AML-193 (cell line): ENCODE results near the gene SLC25A25.
"Not testable (repeated sequence)": the region's sequence is repeated elsewhere in the genome, so short reads cannot be mapped to it uniquely, and the experiment has no call there.

Source experiments
- DNase-seq, 2 experiments: peaks; one replicate each; lab custom pipeline; 2025; lab: John Stamatoyannopoulos, UW

The SLC25A25 gene

DNA sequence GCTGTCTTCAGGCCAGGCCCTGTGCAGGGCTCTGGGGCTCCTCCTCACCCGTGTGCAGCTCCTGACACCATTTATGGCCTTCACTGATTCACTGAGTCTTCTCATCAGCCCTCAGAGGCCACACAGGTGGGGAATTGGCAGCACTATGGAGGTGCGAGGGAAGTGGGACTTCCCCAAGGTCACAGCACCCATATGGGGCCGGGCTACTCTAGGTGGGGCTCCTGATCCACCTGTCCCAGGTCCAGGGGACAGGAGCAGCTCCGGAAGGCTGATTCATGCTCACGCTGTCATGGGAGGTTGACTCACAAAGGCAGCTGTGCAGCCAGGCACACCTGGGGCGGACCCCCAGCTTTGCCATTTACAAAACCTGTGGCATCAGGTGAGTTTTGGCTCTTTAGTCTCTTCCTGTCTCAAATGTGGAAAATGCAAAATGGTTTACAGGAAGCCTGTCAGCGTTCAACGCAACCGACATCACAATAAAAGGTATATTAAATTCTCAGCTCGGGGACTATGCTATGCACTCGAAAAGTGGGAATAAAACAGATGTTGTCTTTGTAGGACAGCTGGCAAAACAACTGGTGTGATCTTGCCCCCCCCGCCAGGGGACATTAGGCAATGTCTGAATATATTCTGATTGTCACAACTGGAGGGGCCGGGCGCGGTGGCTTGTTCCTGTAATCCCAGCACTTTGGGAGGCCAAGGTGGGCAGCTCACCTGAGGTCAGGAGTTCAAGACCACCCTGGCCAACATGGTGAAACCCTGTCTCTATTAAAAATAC is 15.9 kb upstream of the SLC25A25 start:
- no peak for DNase-seq

- DNase-seq = peak; percentile 92 to 94
These were observed 14.5 kb upstream of the SLC25A25 start for GRCh38 chr9:128053560-128053959.

GRCh38 chr9:128054087-128054486 is 13.9 kb upstream of the SLC25A25 start:
- DNase-seq = no peak

- no peak for DNase-seq
These were observed 12.5 kb upstream of the SLC25A25 start for GRCh38 chr9:128055344-128056040.

DNA sequence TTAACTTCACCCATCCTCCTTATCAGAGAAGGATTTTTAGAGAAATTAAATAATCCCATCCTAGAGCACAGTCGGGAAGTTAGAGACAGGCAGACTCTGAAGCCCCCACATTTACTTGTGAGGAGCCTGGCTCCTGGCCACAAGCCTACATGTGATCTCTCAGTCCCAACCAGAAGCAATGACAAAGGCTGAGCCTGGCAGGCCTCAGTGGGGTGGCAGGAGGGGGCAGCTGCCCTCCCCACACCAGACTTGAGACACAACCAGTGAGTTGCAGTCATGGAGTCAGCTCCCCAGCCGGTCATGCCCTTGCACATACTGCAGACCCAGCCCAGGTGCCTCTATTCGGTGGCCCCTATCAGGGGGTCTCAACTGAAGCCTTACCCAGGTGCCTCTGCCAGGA is 11.9 kb upstream of the SLC25A25 start:
- DNase-seq = no peak

DNA sequence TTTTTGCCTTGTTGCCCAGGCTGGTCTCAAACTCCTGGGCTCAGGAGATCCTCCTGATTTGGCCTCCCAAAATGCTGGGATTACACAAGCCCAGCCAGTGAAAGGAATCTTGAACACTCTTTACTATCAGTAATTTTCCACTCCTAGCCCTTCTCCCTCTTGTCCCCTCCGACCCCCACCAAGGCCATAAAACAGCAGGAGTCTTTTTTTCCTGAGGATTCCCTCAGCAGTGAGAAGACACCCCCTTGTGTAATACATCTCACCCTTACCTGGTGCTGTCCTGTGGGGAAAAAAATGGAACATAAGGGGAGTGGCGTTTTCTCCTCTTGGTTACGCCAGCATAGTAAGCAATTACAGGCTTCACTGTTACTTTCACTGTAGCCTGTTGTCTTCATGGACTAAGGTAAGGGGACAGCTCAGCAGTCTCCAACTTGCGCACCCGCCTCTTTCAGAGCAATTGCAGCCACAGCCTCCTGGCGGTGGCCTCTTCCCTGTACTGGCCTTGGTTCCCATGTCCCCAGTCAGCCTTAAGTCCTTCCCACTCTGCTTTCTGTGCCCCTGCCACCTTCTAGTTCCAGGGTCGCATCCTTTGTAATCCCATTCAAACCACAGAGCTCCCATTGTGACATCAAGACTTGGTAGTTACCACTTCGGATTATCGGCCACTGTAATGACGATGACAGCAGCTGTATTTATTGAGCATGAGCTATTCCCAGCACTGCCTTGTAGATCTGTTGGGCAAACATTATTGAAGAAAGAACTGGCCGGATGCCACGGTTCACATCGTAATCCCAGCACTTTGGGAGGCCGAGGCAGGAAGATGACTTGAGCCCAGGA is 10.9 kb upstream of the SLC25A25 start:
- no peak for DNase-seq

- no peak for DNase-seq
These were observed 10.2 kb upstream of the SLC25A25 start for GRCh38 chr9:128057724-128058409.

DNA sequence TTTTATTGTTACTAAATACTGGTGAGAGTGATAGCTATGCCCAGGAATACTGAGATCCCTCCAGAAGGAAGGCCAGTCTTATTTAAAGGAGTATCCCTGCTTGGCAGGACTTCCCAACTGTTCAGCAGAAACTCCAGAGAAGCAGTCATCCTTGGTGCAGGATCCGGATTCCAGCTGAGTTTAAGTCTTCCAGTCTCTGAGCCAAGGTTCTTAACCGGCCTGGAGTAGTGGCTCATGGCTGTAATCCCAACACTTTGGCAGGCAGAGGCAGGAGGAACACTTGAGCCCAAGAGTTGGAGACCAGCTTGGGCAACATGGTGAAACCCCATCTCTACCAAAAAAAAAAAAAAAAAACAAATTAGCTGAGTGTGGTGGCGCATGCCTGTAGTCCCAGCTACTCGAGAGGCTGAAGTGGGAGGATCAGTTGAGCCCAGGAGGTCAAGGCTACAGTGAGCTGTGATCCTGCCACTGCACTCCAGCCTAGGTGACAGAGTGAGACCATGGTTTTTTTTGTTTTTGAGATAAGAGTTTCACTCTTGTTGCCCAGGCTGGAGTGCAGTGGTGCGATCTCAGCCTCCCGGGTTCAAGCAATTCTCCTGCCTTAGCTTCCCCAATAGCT is 8.6 kb upstream of the SLC25A25 start:
- no peak for DNase-seq

- peak in 1 of 2 experiments; percentile 3 for DNase-seq
These were observed 6.6 kb upstream of the SLC25A25 start for GRCh38 chr9:128061275-128061960.

- DNase-seq = no peak
These were observed 5.8 kb upstream of the SLC25A25 start for GRCh38 chr9:128062279-128062678.

DNA sequence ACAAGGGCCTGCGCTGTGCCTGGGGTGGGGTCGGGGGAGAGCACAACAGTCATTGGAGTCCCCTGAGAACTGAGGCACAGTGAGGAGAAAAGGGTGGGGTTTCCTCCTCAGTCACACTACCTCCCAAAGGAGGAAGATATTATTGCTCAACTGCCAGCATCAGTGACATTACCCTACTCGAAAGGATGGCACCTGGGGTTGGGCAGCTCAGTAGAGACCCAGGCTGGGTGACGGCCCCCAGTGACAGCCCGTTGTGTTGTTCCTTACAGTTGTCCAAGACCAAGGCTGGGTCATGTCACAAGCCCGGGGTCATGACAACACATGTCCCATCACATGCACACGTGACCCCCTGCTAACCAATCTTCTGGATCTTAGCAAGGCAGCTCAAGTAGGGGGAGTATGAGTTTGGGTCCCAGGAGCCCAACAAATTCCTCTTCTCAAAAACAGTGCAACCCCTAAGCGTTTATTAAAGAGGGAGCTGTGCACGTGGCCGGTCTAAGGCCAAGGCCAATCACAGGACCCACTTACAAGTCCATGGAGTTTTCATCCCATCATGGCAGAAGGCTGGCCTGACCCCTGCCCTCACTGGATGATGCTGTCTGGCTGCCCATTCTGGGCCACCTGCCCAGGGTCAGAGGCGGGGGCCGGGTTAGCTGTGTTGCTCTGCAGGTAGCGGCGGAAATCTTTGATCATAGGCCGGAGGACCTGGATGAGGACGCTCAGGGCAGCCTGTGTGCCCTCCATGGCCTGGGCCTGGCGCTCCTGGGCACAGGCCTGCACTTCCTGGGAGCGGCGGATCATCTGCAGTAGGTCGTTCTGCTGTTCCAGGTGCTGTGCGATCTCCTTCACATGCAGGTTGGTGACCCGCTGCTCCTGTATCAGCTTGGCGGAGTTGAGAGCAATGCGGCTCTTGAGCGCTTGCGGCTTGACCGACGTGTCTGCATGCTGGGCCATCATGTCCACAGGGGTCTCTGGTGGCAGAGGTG is 4.9 kb upstream of the SLC25A25 start:
- DNase-seq = no peak

DNA sequence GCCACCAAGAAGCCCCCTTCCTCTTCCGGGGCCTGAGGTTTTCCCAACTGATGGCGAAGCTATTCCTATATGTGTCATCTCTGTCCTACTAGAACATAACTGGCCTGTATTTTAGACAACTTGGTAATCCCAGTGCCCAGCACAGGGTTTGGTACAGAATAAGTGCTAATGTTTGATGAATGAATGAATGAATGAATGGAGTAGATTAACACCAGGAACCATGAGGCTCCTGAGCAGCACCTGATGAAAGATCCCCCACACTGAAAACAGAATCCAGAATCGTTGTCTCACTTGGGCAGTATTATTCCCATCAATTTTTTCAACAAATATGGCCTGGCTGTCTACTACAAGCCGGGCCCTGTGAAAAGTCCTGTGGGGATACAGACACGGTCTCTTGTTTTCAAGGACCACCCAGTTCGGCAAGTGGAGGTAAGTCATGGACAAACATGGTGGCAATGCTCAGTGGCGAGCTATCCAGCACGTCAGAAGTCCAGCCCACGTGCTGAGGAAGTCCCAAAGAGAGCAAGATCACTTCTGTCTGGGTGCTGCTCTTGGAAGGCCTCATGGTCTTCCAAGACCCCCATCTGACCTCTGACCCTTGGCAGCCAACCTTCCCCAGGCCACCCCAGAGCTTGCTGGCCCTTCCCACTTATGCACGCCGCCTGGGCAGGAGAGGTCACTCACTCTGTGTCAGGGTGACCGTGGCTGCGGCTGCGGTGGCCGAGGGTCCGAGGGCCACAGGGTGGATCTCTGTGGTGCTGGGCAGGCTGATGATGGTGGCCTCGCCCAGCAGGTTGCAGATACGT is 1.9 kb upstream of the SLC25A25 start:
- DNase-seq = no peak

DNA sequence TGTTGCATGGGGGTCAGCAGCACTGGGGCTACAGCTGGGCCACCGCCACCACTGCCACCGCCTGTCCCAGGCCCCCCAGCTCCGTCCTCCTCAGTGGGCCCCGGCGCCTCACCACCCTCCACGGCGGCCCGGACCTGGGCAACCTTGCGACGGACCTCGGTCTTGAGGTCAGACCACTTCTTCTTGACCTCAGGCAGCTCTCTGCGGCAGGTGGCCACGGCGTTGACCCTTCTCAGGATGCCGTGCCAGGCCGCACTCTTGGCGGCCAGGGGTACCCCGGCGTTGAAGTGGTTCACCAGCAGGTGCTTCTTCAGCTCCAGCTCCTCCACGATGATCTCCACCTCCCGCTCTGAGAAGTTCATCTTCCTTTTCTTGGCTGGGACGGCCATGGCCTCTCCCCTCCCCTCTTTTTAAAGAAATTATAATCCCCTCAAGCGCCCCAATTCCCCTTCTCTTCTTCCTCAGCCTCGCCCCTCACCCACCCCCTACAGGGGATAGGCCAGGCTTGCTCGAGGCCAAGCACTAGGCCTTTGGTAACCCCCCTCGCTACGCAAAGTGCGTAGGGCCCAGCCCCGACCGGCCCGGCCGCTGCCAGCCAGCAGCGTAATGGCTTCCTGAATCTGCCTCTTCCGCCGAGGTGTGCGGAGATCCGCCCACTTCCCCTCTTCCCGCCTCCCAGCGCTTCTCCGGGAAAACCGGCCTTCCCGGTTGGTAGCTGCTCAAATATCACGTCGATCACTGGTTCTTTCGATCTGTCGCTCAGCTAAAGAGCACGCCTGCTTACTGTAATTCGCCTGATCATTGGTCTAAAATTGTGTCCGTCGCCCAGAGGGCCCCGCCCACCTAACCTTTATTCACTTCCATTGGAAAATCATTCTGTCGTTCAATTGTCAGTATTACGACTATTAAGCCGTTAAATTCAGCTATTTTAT is 1.1 kb upstream of the SLC25A25 start, which contains the start of gene NAIF1:
NAIF1 (minus strand) TSS at position 608 of the 932 bp plus-strand sequence; CDS start at position 389, 219 bp downstream.
- DNase-seq = peak; percentile 97 to 99

DNA sequence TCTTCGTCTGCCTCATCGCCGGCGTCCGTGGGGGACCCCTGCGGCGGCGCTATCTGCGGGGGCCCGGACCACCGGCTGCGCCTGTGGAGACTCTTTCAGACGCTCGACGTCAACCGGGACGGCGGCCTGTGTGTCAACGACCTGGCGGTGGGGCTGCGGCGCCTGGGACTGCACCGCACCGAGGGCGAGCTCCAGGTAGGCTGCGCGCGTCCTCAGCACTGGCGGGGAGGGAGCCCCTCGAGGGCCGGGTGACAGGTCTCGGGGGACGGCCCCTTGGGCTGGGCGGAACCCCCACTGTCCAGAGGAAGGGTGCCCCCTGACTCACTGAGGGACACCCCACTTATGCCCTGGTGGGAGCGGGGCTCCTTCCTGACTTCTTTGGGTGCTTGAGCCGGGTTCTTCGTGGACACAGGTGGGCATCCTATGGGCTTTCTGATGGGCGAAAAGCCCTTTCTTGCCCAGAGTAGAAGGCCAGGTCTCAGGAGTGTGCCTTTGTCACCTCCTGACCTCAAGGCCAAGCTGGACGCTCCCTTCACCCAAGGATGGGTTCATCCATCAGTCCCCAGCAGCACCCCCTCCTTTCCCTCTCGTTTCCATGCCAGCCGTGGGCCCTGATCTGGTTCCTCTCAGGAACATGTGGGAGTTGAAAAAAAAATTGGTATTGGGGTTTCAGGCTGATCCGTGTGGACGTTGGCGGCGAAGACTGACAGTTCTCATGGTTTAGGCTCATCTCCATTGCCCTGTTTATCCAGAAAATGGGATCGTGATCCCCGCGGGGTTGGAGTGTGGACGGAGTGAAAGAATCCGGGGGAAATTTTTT is 564 bp downstream of the SLC25A25 start:
- no peak for DNase-seq

- DNase-seq = peak; percentile 14 to 20
These were observed 2.8 kb downstream of the SLC25A25 start for GRCh38 chr9:128070874-128071273.

DNA sequence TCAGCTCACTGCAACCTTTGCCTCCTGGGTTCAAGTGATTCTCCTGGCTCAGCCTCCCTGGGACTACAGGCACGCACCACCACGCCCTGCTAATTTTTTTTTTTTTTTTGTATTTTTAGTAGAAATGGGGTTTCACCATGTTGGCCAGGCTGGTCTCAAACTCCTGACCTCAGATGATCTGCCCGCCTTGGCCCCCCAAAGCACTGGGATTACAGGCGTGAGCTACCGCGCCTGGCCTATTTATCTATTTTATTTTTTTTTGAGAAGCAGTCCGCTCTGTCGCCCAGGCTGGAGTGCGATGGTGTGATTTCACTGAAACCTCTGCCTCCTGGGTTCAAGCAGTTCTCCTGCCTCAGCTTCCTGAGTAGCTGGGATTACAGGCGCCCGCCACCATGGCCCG is 3.4 kb downstream of the SLC25A25 start:
- not testable (repeated sequence) for DNase-seq
